ENCODE data around the gene GATD1. TPM values are rescaled to one million over a fixed set of nuclear protein-coding genes. Genes with fewer than 3 reads are reported as not detected.

Gene GATD1
- total and polyA plus RNA-seq, 9 of the 15 experiments (the other 6 are each of a cell fraction or from before 2014, with no cell fraction given) = 2.8 to 144 (median 36.9) TPM

- TF ChIP-seq THRAP3 (IDR thresholded peaks at IDR 0.05; ENCODE audit: borderline replicate concordance) = no peak
- no peak for TF ChIP-seq HOXB6 (CRISPR knock-in tag; IDR thresholded peaks at IDR 0.05; ENCODE audit: borderline replicate concordance)
- no peak for TF ChIP-seq KLF10 (CRISPR knock-in tag; IDR thresholded peaks at IDR 0.05)
- TF ChIP-seq KLF6 (CRISPR knock-in tag; IDR thresholded peaks at IDR 0.05; ENCODE audit: borderline replicate concordance) = no peak
- TF ChIP-seq CBX8 (IDR thresholded peaks at IDR 0.05; ENCODE audit: borderline replicate concordance, extremely low read depth, low read depth, low read length, poor library complexity, severe bottlenecking) = no peak
- no peak for TF ChIP-seq PHB2 (IDR thresholded peaks at IDR 0.05; ENCODE audit: low read depth)
- peak; percentile 89 for TF ChIP-seq USF1 (CRISPR knock-in tag; IDR thresholded peaks at IDR 0.05)
- TF ChIP-seq ZNF778 (CRISPR knock-in tag; IDR thresholded peaks at IDR 0.05) = no peak
- no peak for TF ChIP-seq ZNF766 (CRISPR knock-in tag; conservative IDR thresholded peaks at IDR 0.05)
- no peak for TF ChIP-seq ZNF609 (CRISPR knock-in tag; IDR thresholded peaks at IDR 0.05; ENCODE audit: borderline replicate concordance)
- TF ChIP-seq HIVEP1 (CRISPR knock-in tag; IDR thresholded peaks at IDR 0.05) = no peak
- TF ChIP-seq ZNF324 (CRISPR knock-in tag; IDR thresholded peaks at IDR 0.05) = no peak
- TF ChIP-seq CREB3 (tag; conservative IDR thresholded peaks at IDR 0.05; ENCODE audit: low read depth) = no peak
- peak; percentile 73 for TF ChIP-seq TBP (optimal IDR thresholded peaks at IDR 0.05; ENCODE audit: low read depth, low read length)
- no peak for TF ChIP-seq ZNF449 (CRISPR knock-in tag; IDR thresholded peaks at IDR 0.05)
- TF ChIP-seq JUND (IDR thresholded peaks at IDR 0.05; ENCODE audit: borderline replicate concordance, low read depth, low read length) = no peak
- no peak for TF ChIP-seq JUND (tag; IDR thresholded peaks at IDR 0.05; ENCODE audit: borderline replicate concordance, low read depth, low read length)
Measured at GRCh38 chr11:777288-778255, at the start of gene GATD1 (continued).

Measured in K562 (cell line).